Measurements from ENCODE around the gene NAV3.

NAV3 gene

DNA sequence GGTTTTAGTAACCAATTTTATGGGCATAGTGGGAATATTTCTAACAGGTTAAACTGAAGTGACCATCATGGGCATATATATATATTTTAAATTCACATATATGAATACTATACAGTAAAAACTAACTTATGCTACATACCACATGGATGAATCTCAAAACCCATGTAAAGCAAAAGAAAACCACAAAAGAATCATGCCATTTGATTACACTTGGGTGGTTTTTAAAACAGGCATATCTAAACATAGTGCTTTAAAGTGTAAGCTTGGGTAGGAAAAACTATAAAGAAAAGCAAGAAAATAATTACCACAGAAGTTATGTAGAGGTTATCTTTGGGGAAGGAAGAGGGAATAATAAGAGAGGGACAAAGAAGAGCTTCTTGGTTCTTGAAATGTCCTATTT is 326.1 kb downstream of the NAV3 start:
- peak; percentile 6 for DNase-seq (ENCODE audit: low read depth)
- H3K4me3 ChIP-seq (ENCODE audit: low read depth, low read length) = no peak overlapping the region

DNA sequence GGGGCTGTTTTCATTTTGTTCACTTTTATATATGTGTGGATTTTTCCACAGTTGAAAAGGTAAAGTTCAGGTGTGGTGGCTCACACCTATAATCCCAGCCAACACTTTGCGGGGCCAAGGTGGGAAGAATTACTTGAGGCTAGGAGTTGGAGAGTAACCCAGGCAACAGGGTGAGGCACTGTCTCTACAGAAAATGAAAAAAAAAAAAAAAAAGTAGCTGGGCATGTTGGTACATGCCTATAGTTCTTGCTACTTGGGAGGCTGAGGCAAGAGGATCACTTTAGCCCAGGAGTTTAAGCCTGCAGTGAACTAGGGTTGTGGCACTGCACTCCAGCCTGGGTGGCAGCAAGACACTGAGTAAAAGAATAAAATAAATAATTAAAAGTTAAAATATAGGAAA is 326.5 kb downstream of the NAV3 start:
- no peak overlapping the region for H3K4me3 ChIP-seq (ENCODE audit: low read depth, low read length)
- DNase-seq (ENCODE audit: low read depth) = no peak

DNA sequence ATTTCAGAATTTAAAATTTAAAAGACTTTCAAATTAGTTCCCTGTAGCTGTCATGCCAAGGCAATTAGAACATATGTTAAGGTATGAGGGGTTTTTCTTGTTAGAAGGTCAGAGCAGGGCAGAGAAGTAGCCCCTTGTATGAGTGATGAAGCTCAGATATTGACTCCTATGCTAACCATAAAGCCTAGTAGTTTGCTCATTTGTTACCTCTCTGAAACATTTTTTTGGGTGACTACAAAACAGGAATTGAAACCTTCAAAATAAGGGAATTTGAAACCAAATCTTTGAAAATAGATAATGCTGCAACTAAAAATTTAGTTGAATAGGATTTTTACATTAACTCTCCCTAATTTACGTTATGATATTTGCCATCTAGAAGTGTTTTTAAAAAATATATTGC is 333.5 kb downstream of the NAV3 start:
- no peak for DNase-seq (ENCODE audit: low read depth)
- no peak overlapping the region for H3K4me3 ChIP-seq (ENCODE audit: low read depth, low read length)

DNA sequence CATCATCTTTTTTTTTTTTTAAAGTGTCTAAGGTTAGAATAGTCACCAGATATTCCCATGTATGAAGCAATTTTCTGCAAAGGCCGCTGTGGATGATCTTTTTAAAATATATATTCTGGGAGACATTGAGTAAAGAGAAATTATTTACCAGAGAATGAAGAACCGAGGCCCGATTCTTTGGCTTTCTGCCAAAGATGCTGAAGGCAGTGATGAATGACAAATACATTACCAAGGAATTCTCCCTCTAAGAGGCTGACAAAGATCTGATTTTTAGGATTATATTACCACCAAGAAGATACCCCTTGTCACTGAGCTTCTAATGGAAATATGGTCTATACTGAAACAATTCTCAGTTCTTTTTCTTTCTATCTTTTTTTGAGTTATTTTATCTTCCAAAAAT is 336.8 kb downstream of the NAV3 start:
- no peak overlapping the region for H3K4me3 ChIP-seq (ENCODE audit: low read depth, low read length)
- DNase-seq (ENCODE audit: low read depth) = no peak

DNA sequence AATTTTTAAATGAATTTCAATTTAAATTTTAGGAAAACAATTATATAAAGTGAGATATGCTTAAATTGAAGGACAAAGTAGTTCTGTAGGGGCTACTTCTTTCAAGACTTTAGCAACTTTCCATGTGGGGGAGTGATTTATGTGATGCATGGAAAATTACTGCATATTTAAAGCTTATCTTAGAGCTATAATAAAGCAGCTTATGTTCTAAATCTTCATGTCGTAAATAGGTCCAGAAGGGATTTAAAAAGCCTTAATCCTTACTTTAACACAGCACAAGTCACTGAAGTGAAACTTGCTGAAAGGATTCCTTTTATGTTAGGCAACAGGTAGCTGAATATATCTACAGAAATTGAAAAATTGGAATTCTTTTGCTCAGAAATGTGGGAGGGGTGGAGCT is 340.4 kb downstream of the NAV3 start:
- no peak for DNase-seq (ENCODE audit: low read depth)
- H3K4me3 ChIP-seq (ENCODE audit: low read depth, low read length) = no peak overlapping the region

DNA sequence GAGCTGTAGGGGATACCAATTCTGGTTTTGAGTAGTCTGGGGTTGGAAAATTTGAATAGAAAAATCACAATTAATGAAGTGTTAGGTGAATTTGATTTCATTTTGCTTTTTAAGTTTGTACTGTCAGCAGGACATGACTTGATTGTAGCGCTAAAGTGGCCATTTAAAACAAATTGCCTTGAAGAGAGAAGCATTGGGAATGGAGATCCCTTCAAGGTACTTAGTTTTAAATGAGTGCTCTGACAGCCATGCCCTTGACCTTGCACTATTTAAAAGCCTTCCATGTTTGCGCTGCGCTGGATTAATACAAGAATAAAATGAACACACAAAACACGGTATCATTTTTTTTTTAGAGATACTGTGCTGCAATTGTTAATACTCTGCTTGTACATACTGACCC is 345.9 kb downstream of the NAV3 start:
- no peak for DNase-seq (ENCODE audit: low read depth)
- no peak overlapping the region for H3K4me3 ChIP-seq (ENCODE audit: low read depth, low read length)

DNA sequence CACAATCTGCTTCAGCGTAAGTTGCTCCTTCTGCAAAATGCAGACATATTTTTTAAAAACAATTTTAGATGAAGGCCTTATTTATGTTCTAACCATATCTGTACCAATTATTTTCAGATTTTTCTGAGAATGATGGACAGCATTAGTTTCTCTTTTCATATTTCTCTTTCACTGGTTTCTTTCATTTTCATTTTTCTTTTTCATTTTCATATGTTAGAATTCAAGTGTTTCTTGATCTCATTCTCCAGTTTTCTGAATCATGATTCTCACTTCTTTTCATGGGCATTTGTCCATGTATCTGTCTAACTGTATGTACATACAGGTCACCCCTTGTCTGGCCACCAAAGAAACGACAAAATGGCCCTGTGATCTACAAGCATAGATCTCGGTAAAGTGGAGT is 346.6 kb downstream of the NAV3 start:
- H3K4me3 ChIP-seq (ENCODE audit: low read depth, low read length) = no peak overlapping the region
- no peak for DNase-seq (ENCODE audit: low read depth)

DNA sequence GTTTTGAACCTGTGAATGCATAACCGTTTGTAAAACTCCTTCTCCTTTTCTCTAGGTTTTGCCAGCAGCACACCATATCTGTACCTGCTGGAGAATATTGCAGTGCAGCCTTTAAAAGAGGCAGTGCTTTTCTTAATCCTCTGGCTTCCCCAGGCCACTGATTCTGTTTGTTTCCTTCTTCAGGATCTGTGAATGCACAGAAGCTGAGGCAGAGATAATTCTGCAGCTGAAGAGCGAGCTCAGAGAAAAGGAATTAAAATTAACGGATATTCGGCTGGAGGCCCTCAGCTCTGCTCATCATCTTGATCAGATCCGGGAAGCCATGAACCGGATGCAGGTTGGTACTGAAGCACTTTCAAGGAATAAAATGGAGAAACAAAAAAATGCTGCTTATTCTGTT is 348.7 kb downstream of the NAV3 start:
- no peak for DNase-seq (ENCODE audit: low read depth)
- H3K4me3 ChIP-seq (ENCODE audit: low read depth, low read length) = no peak overlapping the region

DNA sequence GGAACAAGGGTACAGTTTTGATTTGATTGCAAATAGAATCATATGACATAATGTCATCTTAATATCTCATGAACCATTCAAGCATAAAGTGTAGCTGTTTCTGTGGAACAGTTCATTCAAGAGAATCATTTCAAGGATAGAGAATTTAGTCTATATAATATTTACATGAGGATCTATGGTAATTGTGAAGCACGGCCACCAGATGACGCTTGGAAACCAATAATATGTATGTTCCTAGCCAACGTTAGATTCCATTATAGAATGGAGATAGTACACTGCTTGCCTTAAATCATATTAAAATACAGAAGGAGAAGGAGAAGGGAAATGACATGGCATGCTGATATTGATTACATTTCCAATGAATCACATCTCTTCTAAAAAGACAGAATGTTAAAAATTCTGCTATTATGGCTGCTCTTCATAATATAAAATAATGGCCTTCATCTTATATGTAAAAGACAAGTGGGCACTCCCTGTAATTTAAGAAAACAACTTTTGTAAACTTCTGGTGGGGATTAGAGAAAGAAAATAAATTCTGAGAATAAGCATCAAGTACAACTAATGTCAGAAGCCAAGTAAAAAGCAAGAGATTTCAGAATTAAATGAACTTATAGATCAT is 351.0 kb downstream of the NAV3 start:
- H3K4me3 ChIP-seq (ENCODE audit: low read depth, low read length) = no peak overlapping the region
- no peak for DNase-seq (ENCODE audit: low read depth)

DNA sequence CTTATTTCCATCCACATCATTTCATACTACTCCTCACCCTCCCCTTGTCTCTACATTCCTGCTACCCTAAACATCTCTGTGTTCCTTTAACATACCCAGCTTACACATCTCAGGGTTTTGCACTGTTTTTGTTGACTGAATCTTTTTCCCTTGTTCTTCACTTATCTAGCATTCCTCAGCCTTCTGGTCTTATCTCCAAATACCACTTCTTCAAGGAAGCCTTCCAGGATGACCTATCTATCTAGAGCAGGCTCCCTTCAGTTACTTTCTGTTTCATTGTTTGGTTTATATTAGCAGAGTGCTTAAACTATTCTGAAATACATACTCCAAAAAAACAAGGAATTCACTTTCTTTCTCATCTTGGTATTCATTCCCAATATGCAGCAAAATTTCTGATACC is 353.1 kb downstream of the NAV3 start:
- no peak overlapping the region for H3K4me3 ChIP-seq (ENCODE audit: low read depth, low read length)
- DNase-seq (ENCODE audit: low read depth) = no peak

DNA sequence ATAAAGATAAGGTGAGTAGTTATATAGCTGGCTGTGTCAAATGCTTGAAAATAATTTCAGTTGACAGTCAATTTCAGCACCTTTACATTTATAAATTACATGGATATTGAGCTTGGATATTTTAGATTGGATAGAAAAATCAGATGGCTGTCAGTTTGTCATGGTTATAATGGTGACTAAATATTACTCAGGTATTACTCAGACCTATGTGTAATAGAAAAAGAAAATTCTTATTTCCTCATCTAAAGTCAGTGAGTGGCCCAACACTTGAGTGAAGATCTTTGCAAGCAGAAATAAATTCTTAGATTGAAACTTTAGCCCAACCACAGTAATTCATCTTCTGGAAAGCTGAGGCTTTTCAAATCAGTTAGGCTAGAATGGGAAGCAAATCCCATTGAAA is 354.4 kb downstream of the NAV3 start:
- no peak for DNase-seq (ENCODE audit: low read depth)

DNA sequence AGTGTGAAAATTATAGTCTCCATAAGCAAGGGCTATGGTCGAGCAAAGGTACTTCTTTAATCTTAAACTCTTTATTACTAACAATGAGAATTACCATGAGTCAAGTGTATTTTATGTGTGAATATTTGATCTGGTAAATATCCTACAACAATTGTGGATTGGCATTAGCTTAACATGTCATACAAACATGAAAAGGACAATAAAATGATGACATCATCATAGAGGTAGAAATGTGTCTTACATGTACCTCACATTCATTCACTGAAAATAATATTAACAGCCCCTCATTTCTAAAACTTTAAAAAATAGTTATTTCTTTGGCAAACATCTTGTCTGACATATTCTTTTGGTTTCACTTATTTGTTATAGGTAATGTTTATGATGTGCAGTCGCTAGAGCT is 355.0 kb downstream of the NAV3 start:
- H3K4me3 ChIP-seq (ENCODE audit: low read depth, low read length) = no peak overlapping the region
- no peak for DNase-seq (ENCODE audit: low read depth)

More for the DNA sequence above, 354.4 kb downstream of the NAV3 start:
- H3K4me3 ChIP-seq (ENCODE audit: low read depth, low read length) = no peak overlapping the region

DNA sequence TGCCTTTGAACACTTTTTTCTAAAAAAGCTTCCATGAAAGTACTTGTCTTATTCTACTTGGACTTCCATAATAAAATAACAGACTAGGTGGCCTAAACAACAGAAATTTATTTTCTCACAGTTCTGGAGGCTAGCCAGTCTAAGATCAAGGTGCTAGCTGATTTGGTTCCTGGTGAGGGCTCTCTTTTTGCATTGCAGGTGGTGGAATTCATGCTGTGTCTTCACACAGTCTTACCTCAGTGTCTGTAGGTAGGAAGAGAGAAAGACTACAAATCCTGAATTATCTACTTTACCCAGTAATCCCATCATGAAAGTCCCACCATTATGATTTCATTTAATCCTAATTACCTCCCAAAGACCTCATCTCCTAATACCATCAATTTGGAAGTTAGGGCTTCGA is 356.0 kb downstream of the NAV3 start:
- no peak overlapping the region for H3K4me3 ChIP-seq (ENCODE audit: low read depth, low read length)
- no peak for DNase-seq (ENCODE audit: low read depth)

DNA sequence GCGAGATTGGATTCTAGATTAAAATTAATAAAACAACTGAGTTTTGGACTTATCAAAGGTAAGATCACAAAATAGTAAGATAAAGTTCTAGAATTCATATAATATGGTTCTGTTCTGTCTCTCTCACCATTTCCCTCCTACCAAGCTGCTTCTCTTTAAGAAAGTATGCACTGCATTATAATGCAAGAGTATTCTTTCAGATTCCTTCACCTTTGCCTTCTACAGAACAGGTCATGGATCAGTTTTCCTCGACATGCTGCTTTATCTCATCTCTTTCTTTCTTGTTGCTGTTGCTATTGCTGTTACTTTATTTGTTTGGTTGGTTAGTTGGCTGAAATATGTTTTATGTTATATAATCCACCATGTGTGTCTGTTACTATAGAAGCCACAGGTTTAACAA is 357.0 kb downstream of the NAV3 start:
- DNase-seq (ENCODE audit: low read depth) = no peak
- H3K4me3 ChIP-seq (ENCODE audit: low read depth, low read length) = no peak overlapping the region

DNA sequence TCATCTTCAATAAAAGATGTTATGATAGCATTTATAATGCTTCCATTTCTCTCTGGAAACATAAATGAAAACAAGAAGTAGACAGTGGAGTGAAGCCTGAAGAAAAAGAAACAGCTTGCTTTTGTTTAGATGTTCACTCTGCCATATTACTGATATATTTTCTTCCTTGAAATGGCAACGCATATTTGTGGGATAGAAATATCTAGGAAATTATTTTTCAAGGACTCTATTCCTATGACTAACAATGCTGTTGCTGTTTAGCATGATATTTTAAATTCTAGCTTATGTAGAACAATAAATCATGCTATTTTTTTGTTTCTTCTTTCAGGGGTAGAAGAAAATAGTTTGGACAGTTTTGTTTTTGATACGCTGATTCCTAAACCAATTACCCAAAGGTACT is 359.0 kb downstream of the NAV3 start:
- no peak overlapping the region for H3K4me3 ChIP-seq (ENCODE audit: low read depth, low read length)
- no peak for DNase-seq (ENCODE audit: low read depth)

DNA sequence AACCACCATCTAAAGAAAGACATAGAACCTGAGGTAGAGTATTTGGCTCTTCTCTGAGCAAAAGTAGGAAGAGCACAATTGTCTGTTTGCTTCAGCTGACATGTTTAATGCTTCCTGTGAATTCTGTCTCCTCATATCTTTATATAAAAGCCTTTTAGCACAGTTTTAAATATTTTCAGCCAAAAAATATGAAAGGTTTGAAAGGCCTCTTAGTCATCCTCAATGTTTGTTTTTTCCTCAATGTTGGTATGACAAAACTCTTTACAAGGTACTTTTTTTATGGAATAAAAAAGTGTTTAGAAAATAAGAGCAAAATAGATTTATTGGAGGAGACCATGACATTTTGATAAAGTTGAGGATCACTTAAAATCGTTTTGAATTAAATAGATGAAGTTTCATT is 360.9 kb downstream of the NAV3 start:
- no peak for DNase-seq (ENCODE audit: low read depth)
- no peak overlapping the region for H3K4me3 ChIP-seq (ENCODE audit: low read depth, low read length)

DNA sequence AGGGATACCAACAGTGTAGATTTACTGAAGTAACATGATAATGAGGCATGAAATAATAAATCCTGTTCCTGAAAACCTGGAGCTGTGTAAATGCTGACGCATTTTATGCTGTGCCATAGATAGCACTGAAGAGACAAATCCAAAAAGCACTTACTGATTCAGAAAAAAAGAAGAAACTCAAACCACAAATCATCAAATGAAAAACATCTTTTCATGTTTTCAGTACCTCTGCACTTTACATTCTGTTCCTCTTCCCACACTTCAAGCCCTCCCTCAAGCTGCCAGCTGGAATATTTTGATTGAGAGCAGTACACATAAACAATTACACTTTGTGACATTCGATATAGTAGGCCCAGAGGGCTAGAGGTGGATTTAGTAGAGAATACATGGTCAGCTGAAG is 362.3 kb downstream of the NAV3 start:
- H3K4me3 ChIP-seq (ENCODE audit: low read depth, low read length) = no peak overlapping the region
- peak; percentile 57 for DNase-seq (ENCODE audit: low read depth)

DNA sequence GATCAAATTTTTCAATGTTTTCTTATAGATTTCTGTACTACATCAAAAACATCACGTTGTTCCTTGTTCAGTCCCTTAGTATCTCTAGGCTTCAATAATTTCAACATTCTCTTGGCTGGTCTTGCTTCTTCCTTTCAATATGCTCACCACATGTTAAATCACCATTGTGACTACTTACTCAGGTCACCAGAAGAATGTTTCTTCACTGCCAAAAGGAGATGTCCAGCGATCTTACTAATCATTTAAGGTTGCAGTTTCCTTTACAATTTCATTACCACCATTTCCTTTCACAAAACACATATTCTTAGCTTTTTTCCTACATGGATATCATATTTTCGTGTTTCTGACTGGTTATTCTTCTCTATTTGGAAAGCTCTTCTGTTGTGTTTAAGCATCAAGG is 363.8 kb downstream of the NAV3 start:
- DNase-seq (ENCODE audit: low read depth) = peak; percentile 94
- H3K4me3 ChIP-seq (ENCODE audit: low read depth, low read length) = no peak overlapping the region

DNA sequence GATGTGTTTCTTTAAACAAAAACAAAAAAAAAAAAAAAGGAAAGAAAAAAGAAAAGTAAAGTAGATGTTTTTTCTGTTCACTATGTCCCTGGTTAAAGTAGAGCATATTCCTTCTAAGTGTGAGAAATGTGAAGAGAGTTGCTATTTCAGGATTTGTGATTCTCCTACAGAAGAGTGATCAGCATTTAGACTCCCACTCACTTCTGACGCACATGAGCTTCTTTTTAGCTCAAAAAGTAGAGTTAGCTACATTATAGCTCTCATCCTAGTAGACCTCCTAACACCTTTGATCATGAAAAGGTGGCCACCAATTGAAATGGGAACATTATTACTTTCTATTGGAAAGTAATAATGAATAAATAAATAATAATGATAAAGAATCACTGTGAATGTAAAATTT is 368.2 kb downstream of the NAV3 start:
- H3K4me3 ChIP-seq (ENCODE audit: low read depth, low read length) = no peak overlapping the region
- no peak for DNase-seq (ENCODE audit: low read depth)

DNA sequence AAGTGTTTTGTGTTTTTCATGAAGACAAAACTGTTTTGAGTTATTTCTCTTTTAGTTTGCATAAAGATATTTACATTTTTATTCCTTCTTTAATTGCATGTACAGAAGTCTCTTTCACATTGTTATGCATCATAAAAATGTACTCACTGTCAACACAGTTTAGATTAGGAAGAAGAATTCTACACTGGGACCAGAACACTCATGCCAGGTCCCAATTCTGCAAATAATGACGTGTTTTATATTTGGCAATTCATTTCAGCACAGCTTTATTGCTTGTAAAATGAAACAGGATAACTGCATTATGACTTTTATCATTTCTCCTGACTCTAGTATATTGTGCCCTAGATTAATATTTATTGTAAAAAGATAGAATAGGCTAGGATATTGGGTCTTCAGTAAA is 369.2 kb downstream of the NAV3 start:
- no peak for DNase-seq (ENCODE audit: low read depth)
- no peak overlapping the region for H3K4me3 ChIP-seq (ENCODE audit: low read depth, low read length)

DNA sequence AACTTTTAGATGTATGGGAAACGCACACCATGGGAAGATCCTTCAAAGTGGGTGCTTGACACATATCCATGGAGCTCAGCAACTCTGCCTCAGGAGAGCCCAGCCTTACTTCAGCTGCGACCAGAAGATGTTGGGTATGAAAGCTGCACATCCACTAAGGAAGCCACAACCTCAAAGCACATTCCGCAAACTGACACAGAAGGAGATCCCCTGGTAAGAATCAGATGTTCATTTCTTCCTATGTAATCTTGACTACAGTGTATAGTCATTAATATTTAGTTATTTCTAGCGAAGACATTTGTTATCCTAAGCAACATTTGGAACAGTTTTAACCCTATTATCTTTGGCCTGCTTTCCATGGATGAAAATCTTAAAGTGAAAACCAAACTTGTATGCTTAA is 374.2 kb downstream of the NAV3 start:
- DNase-seq (ENCODE audit: low read depth) = no peak
- no peak overlapping the region for H3K4me3 ChIP-seq (ENCODE audit: low read depth, low read length)

DNA sequence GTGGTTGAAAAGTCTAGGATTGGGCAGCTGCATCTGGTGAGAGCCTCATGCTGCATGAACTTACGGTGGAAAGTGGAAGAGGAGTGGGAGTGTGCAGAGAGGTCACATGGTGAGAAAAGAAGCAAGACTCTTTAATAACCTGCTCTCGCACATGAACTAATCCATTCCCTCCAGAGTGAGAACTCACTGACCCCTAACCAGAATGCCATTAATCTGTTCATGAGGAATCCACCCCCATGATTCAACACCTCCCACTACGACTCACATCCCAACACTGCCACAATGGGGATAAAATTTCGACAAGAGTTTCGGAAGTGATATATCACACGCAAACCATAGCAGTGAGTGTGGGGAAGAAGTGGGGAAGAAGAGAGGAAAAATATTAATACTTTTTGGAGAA is 377.4 kb downstream of the NAV3 start:
- DNase-seq (ENCODE audit: low read depth) = peak; percentile 85

More for the DNA sequence above, 377.4 kb downstream of the NAV3 start:
- H3K4me3 ChIP-seq (ENCODE audit: low read depth, low read length) = no peak overlapping the region

Data from skeletal muscle cell (primary cell).